Right lobe of liver (tissue), 6 donors: ENCODE data around the gene PSMD5. TPM values are rescaled to one million over a fixed set of nuclear protein-coding genes. Genes with fewer than 3 reads are reported as not detected.

Experiments
- ATAC-seq, 4 donors: fragments of 200-7000 bp; cut with Tn5 transposase; one replicate each; pipeline ENCODE4 v1.9.1; 2020; ENCODE audit warnings: mild to moderate bottlenecking in 4 of 4, moderate library complexity in 4 of 4
- DNase-seq, 3 donors: peaks; one replicate each; pipeline ENCODE4 v3.0.0-alpha.2; 2020
- H3K27ac ChIP-seq, 3 donors: fragments of 200-600 bp; one replicate each; pipeline ENCODE4 v1.8.0; 2022
- H3K27me3 ChIP-seq, 2 donors: fragments of 200-600 bp; one replicate each; pipeline ENCODE4 v1.8.0; 2022
- H3K36me3 ChIP-seq, 4 donors: fragments of 200-600 bp; sonication (generic) in 1 of 4; one replicate each; pipeline versions ENCODE4 v1.5.1 to v1.8.0; 2017 to 2022; ENCODE audit warnings: control low read depth in 1 of 4
- H3K4me1 ChIP-seq, 4 donors: fragments of 200-600 bp; sonication (generic) in 1 of 4; one replicate each; pipeline versions ENCODE4 v1.5.1 to v1.8.0; 2017 to 2022; ENCODE audit warnings: control low read depth in 1 of 4
- H3K4me3 ChIP-seq, 3 donors: fragments of 200-600 bp; one replicate each; pipeline ENCODE4 v1.8.0; 2022
- H3K9me3 ChIP-seq, 4 donors: fragments of 200-600 bp; sonication (generic) in 1 of 4; one replicate each; pipeline versions ENCODE4 v1.5.1 to v1.8.0; 2017 to 2022; ENCODE audit warnings: control low read depth in 1 of 4
- POLR2A ChIP-seq: fragments of 450-650 bp; IDR thresholded peaks from one replicate; pipeline ENCODE4 v1.6.1; 2017; ENCODE audit warnings: antibody characterized with exemption, mild to moderate bottlenecking
- WGBS: methylation state at CpG from one replicate; pipeline ENCODE4 v1.1.6; 2018; ENCODE audit warnings: low coverage, low lambda C conversion rate; ENCODE audit not compliant: insufficient coverage; ENCODE audit errors: missing lambda C conversion rate; 5-methylcytosine and 5-hydroxymethylcytosine counted together
- intact Hi-C, 2 donors: fragments of 100-400 bp; cut with DNase I; formaldehyde crosslinking; loops; one replicate each; pipeline versions ENCODE4 v1.11.2 to v1.14.1; 2022
- total RNA-seq, 6 experiments: library from RNA; depleted of rRNA in 2 of 6; stranded (reverse); fragments of >200 nt in 2 of 6; fragmentation: NEBNext Ultra II Directional in 3 of 6; extraction: Animal tissue kit (Norgen Biotek cat#: 25700) in 3 of 6; gene quantifications; one replicate each; pipeline versions ENCODE4 v1.1.0 to v1.2.4, GENCODE V29; 2016 to 2023
- TF ChIP-seq, protein P1 (sequence below), 4 donors: fragments of 200-600 bp in 3 of 4; fragments of 450-650 bp in 1 of 4; IDR thresholded peaks; one replicate each; pipeline versions ENCODE4 v1.5.1 to v1.8.0; 2016 to 2022; ENCODE audit warnings: antibody characterized with exemption in 4 of 4, mild to moderate bottlenecking in 2 of 4
- donor health status: DM: no; HTN: yes; CAD: no.
- donor health status: DM: no; HTN: no; CAD: no.
- donor health status: DM: no; HTN: no; CAD: no.
- donor health status: DM: no; HTN: yes; CAD: no.
- donor health status: DM: no; HTN: yes; CAD: no.

Gene PSMD5
- total RNA-seq, 6 experiments from 2014 or later, result 14.1 to 29.2 (median 21.5) TPM

GRCh38 chr9:120875954-120876841, 33.5 kb upstream of the PSMD5 start:
- peak; percentile 67 to 76 (median 74) for ATAC-seq
- H3K27ac ChIP-seq, result peak overlapping the region; percentile 62 to 79 (median 69)
- peaks cover 0 to 3% (median 0%) of the 10 kb centered on the region in 4 donors for H3K4me1 ChIP-seq
- no peaks in the 10 kb centered on the region for H3K36me3 ChIP-seq
- H3K9me3 ChIP-seq, result no peaks in the 10 kb centered on the region
- 29% methylated on average over 7 of the region's 65 CpGs for WGBS
- peak overlapping the region; percentile 55 to 66 (median 57) for H3K4me3 ChIP-seq
- no peaks in the 10 kb centered on the region for H3K27me3 ChIP-seq
- peak; percentile 51 for TF ChIP-seq POLR2A
- TF ChIP-seq, protein P1, sequence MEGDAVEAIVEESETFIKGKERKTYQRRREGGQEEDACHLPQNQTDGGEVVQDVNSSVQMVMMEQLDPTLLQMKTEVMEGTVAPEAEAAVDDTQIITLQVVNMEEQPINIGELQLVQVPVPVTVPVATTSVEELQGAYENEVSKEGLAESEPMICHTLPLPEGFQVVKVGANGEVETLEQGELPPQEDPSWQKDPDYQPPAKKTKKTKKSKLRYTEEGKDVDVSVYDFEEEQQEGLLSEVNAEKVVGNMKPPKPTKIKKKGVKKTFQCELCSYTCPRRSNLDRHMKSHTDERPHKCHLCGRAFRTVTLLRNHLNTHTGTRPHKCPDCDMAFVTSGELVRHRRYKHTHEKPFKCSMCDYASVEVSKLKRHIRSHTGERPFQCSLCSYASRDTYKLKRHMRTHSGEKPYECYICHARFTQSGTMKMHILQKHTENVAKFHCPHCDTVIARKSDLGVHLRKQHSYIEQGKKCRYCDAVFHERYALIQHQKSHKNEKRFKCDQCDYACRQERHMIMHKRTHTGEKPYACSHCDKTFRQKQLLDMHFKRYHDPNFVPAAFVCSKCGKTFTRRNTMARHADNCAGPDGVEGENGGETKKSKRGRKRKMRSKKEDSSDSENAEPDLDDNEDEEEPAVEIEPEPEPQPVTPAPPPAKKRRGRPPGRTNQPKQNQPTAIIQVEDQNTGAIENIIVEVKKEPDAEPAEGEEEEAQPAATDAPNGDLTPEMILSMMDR (IDR thresholded peaks at IDR 0.05), result no peak
- peak; percentile 76 to 84 (median 78) for DNase-seq
- intact Hi-C loops, result loop anchor here in 1 of 2 donors (10.0 kb wide), 1 partner anchor 49 kb away; the partner anchor contains the start of gene TRAF1

DNA sequence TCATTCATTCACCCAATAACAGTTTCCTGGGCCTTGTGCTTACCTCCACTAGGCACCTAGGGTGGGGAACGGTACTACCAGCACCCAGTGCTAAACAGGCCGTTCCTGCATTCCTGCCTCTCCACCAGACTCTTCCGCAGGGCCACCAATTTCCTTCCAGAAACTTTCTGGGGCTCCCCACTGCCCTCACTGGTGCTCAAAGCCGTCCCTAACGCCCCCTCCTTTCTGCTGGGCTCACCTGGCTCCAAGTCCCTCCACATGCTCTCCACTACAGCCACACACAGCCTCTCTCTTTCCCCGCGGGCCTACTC, 32.9 kb upstream of the PSMD5 start:
- Histone ChIP-seq H3K9me3 (no peaks in the 10 kb centered on the region), H3K4me3 (peak overlapping the region in 1 of 3 donors; percentile 66), H3K27me3 (no peaks in the 10 kb centered on the region), H3K4me1 (peaks cover 0 to 3% (median 0%) of the 10 kb centered on the region in 4 donors), H3K27ac (peak overlapping the region in 2 of 3 donors; percentile 62 to 79), H3K36me3 (no peaks in the 10 kb centered on the region)
- 65% methylated on average over 6 of the region's 7 CpGs for WGBS
- ATAC-seq, result no peak
- DNase-seq, result no peak
- intact Hi-C loops, result loop anchor here in 1 of 2 donors (10.0 kb wide), 1 partner anchor 49 kb away; the partner anchor contains the start of gene TRAF1
- no peak for TF ChIP-seq POLR2A
- TF ChIP-seq, protein P1 (IDR thresholded peaks at IDR 0.05), result no peak

DNA sequence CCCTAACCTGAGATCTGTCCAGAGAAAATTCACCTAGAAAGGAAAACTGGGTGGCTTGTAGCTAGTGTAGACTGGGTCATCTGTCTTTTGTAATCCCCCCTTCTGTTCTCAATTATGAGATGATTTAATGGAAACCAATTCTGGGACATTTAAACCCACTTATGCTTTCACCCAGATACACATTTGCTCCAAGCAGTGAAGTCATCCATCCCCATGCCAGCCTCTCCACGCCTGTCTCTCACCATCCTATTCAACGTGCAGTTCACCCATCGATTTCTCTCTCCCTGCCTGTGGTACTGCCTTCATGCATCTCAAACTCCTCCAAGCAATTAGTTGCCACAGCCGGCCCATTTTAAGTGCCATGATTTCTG, 32.5 kb upstream of the PSMD5 start:
- Histone ChIP-seq H3K4me3 (no peak overlapping the region), H3K27ac (no peak overlapping the region), H3K9me3 (no peaks in the 10 kb centered on the region), H3K36me3 (no peaks in the 10 kb centered on the region), H3K4me1 (peaks cover 0 to 3% (median 0%) of the 10 kb centered on the region in 4 donors), H3K27me3 (no peaks in the 10 kb centered on the region)
- ATAC-seq (no peak), DNase-seq (no peak)
- TF ChIP-seq POLR2A, result no peak
- TF ChIP-seq, protein P1 (IDR thresholded peaks at IDR 0.05), result no peak
- intact Hi-C loops, result loop anchor here in 1 of 2 donors (10.0 kb wide), 1 partner anchor 50 kb away; the partner anchor contains the start of gene TRAF1
- 92% methylated on average over 4 of the region's 4 CpGs for WGBS

DNA sequence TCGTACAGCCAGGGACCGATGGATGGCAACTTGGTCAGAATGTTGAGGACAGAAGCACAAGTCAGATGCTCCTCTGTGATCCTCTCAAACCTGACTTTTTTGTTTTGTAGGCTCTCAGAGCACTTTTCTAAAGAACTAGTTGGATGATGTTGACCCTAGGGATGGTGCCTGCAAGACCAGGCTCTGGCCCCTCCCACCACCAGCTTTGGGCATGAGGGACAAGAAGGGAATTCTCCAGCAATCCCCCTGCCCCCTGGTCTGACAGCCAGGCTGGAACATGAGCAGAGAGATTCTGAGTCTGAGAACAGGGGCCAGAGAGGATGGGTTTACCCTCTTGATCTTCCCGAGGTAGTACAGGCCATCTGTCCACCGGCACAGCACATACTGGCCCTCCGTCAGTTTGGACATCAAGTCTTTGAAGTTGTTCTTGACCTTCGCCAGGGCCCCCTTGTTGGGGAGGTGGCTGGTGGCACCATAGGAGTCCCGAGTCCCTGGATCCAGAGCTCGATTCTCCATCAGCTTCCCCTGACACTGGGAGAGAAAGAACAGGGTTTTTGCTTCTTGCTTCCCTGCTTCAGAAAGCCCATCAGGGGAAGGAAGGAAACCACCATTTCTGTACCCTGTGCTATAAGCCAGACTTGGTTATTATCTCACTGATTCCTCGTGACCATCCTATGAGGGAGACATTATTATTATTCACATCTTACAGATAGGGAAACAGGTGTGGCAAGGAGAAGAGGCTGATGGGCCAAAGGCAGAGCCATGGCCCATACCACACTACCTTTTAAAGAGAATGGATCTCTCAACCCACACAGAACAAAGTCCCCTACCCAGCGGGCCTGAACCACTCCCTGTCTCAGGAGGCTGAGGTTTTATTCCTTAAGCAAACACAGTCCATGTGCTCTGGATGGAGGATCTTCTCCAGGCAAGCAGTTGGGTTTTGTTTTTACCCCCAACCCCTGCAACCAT, 31.8 kb upstream of the PSMD5 start:
- no peak overlapping the region for H3K27ac ChIP-seq

More for the DNA sequence above, 31.8 kb upstream of the PSMD5 start:
- Histone ChIP-seq H3K4me1 (peaks cover 0 to 3% (median 0%) of the 10 kb centered on the region in 4 donors), H3K27me3 (no peaks in the 10 kb centered on the region), H3K36me3 (no peaks in the 10 kb centered on the region), H3K9me3 (no peaks in the 10 kb centered on the region), H3K4me3 (no peak overlapping the region)
- TF ChIP-seq POLR2A, result no peak
- TF ChIP-seq, protein P1 (IDR thresholded peaks at IDR 0.05), result no peak
- DNase-seq (no peak), ATAC-seq (no peak)
- 92% methylated on average over 6 of the region's 10 CpGs for WGBS
- intact Hi-C loops, result loop anchor here in 1 of 2 donors (10.0 kb wide), 1 partner anchor 50 kb away; the partner anchor contains the start of gene TRAF1
